Nasal cavity respiratory epithelium epithelial cell of viscerocranial mucosa (primary cell): ENCODE data around the gene LBP. TPM values are rescaled to one million over a fixed set of nuclear protein-coding genes. Genes with fewer than 3 reads are reported as not detected.

Experiments
- total RNA-seq: library from RNA; depleted of rRNA; stranded (reverse); fragments of >200 nt; gene quantifications from 2 replicates; pipeline ENCODE4 v1.2.3, GENCODE V29; 2014

LBP gene, protein sequence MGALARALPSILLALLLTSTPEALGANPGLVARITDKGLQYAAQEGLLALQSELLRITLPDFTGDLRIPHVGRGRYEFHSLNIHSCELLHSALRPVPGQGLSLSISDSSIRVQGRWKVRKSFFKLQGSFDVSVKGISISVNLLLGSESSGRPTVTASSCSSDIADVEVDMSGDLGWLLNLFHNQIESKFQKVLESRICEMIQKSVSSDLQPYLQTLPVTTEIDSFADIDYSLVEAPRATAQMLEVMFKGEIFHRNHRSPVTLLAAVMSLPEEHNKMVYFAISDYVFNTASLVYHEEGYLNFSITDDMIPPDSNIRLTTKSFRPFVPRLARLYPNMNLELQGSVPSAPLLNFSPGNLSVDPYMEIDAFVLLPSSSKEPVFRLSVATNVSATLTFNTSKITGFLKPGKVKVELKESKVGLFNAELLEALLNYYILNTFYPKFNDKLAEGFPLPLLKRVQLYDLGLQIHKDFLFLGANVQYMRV
- not detected in 2 replicates for total RNA-seq

DNA sequence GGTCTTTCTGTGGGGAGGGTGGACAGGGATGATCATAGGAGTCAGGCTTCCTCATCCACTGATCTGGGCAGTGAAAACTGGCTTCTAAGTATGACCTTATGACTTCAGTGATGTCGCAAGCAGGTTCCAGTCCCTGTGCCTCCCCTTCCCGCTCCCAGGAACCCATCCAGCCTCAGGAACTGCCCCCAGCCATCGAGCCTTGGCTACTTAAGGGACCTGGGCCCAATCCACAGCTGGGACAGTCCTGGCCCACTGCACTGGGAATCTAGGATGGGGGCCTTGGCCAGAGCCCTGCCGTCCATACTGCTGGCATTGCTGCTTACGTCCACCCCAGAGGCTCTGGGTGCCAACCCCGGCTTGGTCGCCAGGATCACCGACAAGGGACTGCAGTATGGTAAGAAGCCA lies at the start of gene LBP:
TSS of gene LBP (plus strand) at position 236 of the 405 bp plus-strand sequence. CDS start at position 271, 35 bp downstream.

DNA sequence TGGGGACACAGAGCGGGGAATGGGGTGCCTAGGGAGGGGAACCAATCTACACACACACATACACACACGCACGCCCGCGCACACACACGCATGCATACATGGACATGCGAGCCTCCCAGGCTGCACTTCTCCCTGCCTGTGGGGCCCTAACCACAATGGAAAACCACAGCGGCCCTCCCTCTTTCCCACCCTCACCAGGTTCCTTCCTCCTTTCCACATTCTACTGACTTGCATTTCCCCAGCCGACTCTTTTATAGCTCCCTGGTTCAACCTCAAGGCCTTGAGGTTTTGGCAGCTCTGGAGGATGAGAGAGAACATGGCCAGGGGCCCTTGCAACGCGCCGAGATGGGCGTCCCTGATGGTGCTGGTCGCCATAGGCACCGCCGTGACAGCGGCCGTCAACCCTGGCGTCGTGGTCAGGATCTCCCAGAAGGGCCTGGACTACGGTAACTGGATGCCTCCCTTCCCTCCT lies 42.3 kb upstream of the LBP start, which contains the start of gene BPI:
TSS of gene BPI (plus strand) at position 249 of the 472 bp plus-strand sequence. CDS start at position 317, 68 bp downstream.

Other genes starting within 250 kb of the LBP start
- 0.68 and 24.8 TPM in 2 replicates for gene TGM2, start 181.2 kb upstream of the LBP start, total RNA-seq
- gene KIAA1755, start 85.7 kb upstream of the LBP start, total RNA-seq: not detected in 2 replicates
- gene BPI, start 42.3 kb upstream of the LBP start, total RNA-seq: not detected in 2 replicates
- 25.5 and 26.0 TPM in 2 replicates for gene SNHG17, start 88.8 kb downstream of the LBP start, total RNA-seq
- gene RALGAPB, start 126.4 kb downstream of the LBP start, total RNA-seq: 32.5 and 51.0 TPM in 2 replicates
- not detected in 2 replicates for gene ADIG, start 234.7 kb downstream of the LBP start, total RNA-seq